A549 (cell line): ENCODE measurements around the gene FOXP1.

Experiments used
- CTCF ChIP-seq: fragments of >200 bp; sonication (Bioruptor Twin); formaldehyde crosslinking; IDR thresholded peaks from 3 replicates; pipeline ENCODE4 v1.5.1; 2016
- MAX ChIP-seq: IDR thresholded peaks from 2 replicates; pipeline ENCODE4 v1.6.1; 2012

- TF ChIP-seq CTCF (no peak), MAX (no peak)
Measured at GRCh38 chr3:71444861-71445259, 138.7 kb downstream of the FOXP1 start.
